NCI-H2107 treated with DMSO at 0.1 percent for 48 hours (cell line): Measurements from ENCODE around the gene CARD8.
A peak's percentile ranks its signal among the peaks of the same experiment; 100 is the strongest.

Experiments
- DNase-seq: peaks from one replicate; lab custom pipeline; 2025; ENCODE audit not compliant: unreplicated experiment; lab: John Stamatoyannopoulos, UW

CARD8 gene

DNA sequence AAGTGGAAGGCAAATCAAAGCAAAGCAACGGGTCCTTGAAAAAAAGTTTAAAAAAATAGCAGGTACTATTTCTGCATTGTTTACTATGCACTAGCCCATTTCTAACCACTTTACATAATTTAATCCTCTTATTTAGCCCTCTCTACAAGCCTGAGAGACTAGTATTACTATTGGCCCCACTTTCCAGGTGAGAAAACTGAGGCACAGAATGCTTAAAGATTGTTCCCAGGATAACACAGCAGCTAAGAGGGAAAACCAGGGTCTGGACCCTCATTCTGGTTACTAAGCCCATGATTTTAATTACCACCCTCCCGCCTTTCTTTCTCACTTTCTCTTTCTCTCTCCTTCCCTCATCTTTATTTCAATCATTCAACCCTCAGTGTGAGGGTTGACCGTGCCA is 79.5 kb downstream of the CARD8 start:
- DNase-seq, result no peak

DNA sequence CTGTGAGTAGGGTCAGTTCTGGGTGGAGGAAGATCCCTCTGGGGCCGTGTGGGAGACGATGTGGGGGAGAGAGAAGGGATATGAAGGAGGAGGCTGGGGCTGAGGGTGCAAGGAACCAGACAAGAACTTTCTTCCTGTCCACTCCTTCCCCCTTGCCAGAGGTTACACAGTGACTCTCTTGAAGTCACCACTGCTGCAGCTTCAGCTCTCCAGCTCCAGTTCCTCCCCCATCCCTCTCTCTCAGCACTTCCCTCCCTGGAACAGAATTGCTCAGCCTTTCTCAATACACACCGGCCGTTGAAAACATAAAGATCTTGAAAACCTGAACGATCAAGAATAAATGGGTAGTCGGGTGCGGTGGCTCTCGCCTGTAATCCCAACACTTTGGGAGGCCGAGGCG is 80.1 kb downstream of the CARD8 start:
- DNase-seq, result no peak

DNA sequence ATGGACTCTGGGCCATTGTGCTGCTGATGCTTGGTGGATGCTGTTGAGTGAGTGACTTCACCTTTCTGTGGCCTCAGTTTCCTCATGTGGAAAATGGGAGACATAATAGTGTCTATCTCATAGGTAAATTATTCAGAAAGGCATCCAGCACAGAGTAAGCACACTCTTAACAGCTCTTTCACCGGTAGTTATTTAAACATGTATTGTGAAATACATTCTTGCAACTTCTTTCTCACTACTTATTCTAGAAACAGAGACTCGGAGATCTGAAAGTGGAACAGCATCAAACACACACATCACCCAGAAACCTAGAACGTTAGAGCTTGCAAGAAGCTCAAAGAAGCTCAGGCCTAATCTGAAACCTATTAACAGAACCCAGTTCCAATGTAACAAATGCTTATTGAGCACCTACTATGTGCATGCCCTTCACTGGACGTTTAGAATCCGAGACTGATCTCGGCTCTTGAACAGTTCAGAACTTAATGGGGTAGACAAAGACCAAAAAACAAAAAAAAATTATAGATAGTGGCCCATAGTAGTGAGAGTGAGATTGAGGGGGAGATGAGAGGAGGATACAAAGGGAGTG is 81.2 kb downstream of the CARD8 start:
- DNase-seq, result no peak

DNA sequence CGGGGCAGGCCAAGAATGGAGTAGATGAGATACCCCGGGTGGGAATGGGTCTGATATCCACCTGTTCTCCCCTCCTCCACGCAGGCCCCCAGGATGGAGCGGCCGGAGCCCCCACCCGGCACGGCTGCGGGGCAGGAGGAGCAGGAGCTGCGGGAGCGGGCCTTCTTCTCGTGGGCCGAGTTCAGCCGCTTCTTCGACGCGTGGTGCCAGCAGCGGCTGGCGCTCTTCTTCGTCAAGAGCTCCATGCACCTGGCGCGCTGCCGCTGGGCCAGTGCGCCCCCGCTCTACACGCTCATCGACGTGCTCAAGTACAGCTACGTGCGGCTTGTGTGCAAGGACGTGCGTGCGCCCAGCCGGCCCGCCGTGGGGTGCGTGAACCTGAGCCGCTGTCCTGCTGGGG is 84.0 kb downstream of the CARD8 start:
- no peak for DNase-seq

DNA sequence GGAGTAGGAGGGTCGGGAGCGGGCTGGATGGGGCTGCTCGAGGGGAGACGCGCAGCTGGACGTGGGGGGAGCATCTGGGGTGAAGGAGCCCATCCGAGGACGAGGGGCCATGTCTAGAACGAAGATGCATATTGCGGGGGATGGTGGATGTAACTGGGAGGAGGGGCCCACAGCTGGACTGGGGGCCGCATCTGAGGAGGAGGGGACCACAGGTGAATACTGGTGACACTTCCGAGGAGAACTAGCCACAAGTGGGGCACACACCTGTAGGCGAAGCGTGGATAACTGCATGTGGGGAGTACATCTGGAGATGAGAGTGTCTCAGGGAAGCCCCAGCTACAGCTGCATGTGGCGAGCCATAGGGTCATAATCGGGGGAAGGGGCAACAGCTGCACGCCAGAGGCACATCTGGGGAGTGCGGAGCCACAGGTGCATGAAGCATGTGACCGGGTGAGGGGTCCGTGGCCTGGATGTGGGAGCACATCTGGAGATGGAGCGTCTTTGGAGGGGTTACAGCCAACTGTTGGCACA is 84.8 kb downstream of the CARD8 start:
- no peak for DNase-seq

DNA sequence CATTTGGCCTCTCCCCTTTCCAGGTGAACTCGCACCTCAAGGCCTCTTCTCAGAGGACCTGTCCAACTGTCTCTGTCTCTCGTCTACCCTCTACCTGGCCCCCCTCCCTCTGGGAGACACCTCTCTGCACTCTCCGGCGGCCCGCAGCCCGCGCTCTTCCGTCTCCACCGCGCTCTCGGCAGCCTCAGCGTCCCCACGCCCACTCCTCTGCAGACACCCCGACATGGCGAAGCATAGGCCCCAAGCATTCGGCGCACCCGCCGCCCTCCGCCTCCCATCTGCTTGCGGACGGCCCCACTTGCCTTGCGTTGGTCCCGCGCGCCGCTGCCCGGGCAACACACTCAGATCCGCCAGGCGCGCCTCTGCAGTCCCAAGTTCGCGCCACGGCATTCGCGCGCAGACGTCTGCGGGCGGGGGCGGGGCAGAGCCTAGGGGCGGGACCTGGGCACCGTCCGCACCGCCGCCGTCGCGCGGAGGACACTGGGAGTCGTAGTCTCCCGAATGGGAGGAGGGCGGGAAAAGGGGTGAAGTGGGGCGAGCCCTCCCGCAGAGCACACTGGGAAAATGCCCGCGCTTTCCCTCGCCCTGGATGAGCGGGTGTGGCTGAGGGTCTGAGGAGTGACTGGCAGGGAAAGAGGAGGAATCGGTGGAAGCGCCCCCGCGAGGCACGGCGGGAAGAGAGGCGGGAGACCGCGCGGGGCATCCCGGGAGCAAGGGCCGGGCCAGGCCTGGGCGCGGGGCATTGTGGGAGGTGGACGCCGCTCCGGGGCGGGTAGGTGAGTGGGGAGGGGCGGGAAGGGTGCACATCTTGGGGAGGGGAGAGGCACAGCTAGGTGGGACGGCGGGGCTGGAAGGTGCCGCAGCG is 85.5 kb downstream of the CARD8 start, which contains the start of the genes LIG1 and ZSWIM9:
LIG1 (minus strand) TSS at position 406 of the 865 bp plus-strand sequence. CDS start 4,778 bp downstream, outside the sequence.
ZSWIM9 (plus strand) TSS at position 742 of the 865 bp plus-strand sequence. CDS start 1,123 bp downstream, outside the sequence.
- peak; percentile 85 for DNase-seq

DNA sequence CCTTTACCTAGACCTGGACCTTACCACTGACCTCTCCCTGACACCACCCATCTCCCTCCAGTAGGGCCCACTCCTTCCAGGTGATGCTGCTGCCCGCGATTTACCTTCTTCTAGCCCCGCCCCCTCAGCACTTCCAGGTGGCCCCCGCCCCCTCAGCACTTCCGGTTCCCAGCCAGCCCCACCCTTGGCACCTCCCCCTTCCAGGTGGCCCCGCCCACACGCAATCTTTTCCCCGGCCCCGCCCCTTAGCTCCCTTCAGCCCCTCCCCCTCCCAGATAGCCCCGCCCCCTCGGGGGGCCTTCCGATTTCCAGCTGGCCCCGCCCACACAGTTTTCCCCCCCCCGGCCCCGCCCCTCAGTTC is 86.2 kb downstream of the CARD8 start:
- peak; percentile 23 for DNase-seq

DNA sequence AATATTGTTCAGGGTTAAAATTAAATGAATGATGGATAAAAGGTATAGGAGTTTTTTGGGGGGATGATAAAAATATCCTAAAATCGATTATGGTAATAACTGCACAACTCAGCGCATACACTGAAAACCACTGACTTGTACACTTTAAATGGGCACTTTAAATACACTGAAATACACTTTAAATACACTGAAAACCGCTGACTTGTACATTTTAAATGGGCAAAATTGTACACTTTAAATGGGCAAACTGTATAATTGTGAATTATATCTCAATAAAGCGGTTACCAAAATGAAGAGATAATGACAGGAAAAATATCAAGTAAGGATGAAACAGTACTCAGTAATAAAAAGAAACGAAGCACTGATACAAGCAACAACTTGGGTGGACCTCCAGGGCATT is 87.0 kb downstream of the CARD8 start:
- no peak for DNase-seq

DNA sequence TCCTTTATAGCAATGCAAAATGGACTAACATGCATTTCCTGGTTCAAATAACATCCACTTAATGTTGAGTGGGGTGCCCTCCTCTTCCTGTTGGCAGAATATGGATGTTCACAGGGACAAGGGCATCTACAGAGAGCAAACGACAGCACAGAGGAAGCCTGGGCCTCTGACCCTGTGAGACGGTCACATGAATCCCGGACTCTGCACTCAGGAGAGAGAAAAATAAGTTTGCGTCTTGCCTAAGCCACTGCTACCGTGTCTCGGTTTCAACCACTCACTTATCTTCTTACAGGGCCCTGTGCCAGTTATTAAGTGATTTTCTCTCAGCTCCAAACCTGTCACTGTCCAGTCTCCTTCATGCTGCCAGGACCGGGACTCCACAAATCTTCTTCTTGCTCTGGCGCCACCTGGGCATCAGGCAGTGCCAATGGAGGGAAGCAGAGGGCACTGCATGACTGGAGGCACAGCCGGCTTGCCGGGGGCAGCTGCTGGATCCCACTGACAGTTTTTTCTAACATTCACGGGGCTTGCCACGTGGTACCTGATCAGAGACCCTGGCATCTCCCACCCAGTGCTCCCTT is 97.4 kb downstream of the CARD8 start:
- no peak for DNase-seq
